GM21717 (cell line): ENCODE results near the gene C14orf132.
"Not testable (repeated sequence)": the region's sequence is repeated elsewhere in the genome, so short reads cannot be mapped to it uniquely, and the experiment has no call there.

ENCODE experiments used
- ATAC-seq: cut with Tn5 transposase; IDR thresholded peaks from one replicate; pipeline ENCODE4 v1.9.1; 2021; ENCODE audit warnings: mild to moderate bottlenecking, moderate library complexity; ENCODE audit not compliant: unreplicated experiment

C14orf132 gene

DNA sequence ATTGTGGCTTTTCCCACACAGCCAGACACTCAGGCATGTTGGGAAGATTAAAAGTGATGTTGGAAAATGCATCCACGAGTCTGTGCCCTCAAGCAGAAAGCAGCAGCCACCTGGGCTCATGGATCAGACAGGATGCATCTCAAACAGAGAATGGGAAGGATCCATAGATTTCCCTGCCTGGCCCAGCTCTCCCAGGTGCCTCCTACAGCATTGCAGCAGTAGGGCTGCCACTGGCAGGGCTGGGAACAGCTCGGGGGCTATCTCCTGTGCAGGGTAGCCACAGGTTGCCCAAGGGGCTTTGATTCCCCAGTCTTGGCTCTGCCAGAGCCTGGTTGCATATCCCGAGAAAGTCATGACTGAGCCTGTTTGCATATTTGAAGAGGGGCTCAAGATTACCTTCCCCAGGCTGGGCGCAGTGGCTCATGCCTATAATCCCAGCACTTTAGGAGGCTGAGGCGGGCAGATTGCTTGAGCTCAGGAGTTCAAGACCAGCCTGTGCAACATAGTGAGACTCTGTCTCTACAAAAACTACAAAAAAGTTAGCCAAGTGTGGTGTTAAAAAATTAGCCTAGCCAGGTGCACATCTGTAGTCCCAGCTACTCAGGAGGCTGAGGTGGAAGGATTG lies 19.5 kb downstream of the C14orf132 start:
- ATAC-seq = no peak

DNA sequence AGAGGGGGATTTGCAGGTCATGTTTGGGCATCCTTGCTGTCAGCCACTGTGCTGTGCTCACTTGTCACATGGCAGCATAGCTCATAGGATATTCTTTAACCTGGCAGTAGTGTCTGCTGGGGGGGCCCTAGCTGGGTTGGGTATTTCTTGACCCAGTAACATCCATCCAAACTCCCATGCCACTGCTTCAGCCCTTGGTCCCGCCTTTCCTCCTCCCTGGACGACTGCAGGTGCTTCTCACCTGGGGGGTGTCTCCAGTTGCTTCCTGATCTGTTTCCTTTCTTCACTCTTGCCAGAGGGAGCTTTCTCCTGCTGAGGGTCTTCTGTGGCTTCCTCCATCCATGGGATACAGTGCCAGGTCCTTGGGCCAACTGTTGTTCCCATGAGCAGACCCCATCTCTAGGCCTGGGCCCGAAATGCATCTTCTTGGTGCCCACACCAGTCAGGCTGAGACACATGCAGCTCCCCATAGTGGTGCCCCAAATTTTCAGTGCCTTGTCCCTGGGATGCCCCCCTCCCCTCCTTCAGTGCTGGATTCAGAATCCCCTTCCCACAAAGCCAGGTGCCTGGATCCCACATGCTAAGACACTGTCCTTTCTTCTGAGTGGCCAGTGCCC lies 20.5 kb downstream of the C14orf132 start:
- no peak for ATAC-seq

DNA sequence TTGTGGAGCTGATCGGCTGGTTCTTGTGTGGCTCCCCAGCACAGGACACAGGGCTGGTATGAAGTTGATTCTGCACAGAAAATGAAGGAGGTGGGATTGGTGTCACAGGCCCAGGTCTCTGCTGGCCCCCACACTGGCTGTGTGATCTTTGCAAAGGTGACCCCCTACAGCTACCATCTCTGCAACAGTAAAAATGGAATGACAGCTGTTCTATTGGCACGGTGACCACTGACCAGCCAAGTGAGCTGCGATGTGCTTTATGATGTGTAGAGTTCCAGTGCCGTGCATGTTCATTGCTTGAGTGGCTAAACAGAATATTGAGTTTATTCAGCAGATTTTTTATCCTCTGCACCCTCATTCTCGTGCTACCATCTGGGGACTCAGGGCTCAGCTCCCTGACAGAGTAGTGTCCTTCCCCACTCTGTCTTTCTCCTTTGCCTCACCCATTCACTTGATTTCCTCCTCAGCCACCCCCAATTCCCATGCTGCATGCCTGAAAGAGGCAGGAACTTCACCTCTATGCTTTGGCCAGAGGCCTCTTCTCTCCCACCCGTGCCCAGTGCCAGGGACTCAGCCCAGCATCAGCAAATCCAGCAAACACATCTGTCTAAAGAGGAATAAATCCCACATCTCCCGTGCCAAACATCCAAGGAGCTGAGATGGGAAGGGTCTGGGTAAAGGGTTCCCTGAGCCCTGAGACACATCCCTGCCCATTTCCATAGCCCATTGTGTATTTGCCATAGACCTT lies 21.2 kb downstream of the C14orf132 start:
- no peak for ATAC-seq

DNA sequence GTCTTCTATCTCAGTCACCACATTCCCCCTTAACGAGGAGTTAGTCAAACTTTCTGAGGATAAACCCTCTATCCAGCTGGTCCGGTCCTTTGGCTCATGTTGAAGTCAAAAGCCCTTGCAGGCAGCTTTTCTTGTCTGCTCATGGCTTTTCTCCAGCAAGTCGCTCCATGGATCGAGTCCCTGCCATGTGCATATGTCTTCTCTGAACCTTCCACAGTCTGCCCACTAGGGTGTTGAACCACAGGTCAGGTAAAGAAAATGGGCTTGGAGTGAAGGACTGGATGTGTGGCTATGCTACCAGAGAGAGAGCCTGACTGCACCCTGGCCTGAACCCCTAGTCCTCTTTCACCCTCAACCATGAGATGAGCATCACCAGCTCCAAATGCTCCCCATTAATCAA lies 22.8 kb downstream of the C14orf132 start:
- ATAC-seq = no peak

DNA sequence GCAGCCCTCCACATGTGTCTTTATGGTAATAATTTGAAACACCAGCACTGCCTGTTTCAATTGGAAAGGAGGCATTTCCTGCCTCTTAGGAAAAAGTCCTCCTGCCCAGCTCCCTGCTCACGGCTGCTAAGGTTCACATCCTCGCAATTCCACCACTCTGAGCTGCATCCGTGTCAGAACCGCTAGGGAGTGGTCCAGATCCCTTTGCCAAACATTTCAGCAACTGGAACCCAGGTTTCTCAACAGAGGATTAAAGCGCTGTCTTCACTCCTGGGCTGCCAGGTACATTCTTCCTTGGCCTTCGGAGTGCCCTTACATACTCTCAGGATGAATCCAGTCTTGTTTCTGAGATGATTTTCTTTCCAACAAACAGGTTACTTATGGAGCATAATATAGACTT lies 23.3 kb downstream of the C14orf132 start:
- no peak for ATAC-seq

DNA sequence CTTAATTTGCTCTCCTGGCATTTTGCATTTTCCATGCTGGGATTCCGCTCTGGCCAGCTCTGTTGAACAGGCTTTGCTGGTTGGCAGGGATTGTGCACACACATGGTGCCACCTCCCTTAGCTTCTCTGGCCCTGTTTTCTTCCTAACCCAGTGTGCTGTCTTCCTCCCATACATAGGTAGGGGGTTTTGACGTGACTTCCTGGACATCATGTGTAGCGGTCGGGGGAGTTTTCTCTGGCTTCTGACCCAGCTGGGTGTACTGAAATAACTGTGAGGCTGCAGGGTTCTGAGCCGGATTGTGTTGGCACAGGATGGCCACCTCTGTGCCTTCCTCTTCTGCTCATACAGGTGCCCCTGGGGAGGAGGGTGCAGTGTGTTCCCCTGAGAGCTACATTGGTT lies 25.7 kb downstream of the C14orf132 start:
- ATAC-seq = no peak

DNA sequence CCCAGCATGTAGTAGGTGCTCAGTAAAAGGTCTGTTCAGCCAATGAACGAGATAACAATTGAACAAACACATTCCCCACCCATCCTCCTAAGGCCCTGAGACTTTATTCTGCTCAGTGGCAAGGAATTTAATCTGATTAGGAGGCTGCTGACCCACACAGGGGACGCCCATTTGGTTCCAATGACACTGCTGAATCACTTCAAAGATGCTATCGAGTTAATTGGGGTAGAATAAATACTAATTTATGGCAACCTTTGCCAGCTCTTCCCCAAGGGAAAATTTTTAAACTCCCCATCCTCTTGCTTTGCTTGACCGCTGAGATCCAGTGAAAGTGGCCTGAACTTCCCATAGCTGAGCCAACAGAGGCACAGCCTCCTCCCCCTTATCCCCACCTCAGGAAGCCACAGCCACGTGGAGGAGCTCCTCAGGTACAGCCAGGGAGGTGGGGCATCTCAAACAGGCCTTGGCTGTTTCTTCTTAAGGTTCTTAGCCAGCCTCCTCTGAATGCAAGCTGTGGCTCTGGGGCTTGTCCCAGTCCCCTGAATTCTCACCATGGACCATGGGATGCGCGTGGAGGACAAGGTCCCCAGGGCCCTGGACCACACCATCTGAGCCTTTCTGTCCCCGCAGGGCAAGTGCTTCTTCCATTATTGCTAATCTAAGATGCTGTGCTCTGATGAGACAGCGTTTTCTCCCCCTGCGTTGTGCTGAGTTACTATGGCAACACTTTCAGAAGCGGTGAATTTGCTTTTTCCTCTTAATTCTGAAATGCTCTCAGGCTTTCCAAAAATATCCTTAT lies 26.7 kb downstream of the C14orf132 start:
- ATAC-seq = no peak

DNA sequence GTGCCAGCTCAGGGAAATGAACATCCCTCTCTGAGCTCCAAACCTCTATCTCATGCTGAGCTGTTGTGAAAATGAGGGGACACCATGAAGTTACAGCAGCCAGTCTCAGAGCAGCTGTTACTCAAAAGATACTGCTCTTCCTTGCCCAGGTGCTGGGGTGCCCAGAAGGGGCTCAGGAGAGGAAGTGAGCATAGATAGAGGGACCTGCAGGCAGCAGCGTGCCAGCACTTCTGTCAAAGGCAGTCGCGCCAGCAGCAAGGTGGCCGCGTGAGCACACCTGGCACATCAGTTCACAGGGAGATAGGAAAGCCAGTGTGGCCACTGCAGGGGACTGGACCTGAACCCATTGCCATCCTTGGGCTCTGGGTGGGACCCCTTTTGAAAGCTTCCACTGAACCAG lies 27.8 kb downstream of the C14orf132 start:
- no peak for ATAC-seq

DNA sequence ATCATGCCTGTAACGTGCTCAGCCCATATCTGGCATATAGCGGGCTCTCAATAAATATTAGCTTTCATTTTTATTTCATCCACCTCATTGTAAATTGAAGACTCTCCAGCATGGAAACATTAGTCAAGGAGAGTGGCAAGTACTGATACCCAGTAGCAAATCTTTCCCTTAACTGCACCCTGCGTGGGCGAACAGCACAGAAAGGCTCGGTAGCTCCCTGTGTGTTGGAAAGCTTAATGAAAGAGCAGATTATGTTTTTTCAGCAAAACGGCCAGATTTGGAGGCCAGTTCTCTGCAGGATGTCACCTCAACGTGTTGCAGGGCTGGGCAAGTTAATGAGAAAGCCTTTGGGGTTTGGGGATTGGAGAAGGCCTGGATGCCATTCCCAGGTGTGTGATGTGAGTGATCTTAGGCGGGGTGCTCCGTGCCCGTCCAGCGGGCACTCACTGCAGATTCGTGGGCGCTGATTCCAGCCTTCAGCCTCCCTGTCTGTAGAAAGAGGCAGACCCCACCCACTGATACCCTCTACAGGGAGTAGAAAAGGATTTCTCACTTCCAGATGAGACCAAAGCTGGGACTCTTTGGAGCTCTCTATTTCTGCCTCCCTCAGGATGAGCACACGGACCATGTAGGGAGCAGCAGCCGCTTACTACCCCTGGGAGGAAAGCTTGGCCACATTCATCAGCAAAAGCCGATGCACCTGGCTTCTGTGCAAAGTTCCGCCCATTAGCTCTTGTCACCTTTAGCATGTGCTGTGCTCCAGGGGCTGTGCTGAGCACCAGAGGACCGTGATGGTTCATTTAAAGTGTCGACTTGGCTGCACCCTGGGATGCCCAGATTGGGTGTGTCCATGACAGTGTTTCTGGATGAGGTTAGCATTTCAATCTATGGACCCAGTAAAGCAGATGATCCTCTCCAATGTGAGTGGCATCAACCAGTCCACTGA lies 29.1 kb downstream of the C14orf132 start:
- no peak for ATAC-seq

DNA sequence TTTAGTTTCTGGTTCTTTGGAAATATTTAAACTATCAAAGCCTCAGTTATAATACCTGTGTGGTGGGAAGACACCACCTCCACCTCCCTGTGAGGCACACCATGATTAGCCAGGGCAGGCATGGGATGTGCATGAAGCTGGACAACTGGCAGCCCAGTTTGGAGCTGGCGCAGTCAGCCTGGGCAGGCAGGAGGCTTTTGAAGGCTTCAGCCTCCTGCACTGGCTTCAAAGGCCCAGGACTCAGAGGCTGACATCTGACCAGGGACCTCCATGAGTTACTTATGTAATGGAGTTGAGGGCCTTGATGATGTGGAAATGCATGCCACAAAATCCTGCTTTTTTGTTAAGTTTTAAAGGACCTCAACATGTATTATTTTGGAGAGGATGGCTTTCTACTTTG lies 30.3 kb downstream of the C14orf132 start:
- ATAC-seq = no peak

DNA sequence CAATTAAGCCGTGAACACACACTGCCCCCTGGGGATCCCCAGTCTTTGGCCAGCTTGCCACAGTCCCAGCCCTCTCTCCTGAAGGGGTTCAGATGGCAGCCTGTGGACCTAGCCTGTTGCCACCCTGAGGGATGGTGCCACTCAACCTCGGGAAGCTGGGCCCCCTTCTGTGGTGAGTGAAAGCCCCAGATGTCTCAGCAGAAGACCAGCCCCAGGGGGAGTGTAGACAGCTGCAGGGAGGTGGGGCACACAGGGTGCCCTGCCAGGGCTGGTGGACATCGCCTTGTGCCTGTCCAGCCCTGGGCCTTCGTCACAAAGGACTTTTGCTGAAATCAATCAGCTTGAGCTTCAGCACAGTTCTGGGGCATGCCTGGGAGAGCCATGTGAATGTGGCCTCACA lies 32.4 kb downstream of the C14orf132 start:
- no peak for ATAC-seq

DNA sequence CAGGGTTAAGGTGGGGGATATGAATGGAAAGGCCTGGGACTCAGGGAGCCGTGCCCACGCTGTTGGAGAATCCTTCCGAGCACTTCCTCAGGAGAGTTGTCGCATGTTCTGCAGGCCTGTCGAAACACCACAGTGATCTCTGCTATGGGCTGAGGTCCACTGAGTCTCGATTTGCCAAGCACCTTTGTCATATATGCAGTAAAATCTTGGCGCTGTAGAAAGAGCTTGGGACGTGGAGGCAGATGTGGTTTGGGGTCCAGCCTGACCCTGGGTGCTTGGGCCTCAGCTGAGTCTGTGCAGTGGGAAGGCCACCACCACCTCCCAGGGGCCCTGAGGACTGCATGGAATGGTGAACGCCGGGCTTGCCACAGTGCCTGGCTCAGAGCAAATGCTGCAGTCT lies 32.9 kb downstream of the C14orf132 start:
- no peak for ATAC-seq

DNA sequence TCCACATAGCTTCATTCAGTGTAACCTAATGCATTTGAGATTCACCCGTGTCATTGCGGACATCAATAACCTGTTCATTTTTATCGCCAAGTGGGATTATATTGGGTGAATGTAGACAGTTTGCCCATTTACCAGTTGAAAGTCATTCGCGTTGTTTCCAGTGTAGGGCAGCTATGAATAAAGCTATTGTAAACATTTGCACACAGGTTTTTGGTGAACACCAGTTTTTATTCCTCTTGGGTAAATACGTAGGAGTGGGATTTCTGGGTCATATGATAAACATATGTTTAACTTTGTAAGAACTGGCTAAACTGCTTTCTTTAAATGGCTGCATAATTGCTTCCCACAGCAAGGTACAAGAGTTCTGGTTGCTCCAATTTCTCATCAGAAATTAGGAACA lies 33.6 kb downstream of the C14orf132 start:
- ATAC-seq = no peak

DNA sequence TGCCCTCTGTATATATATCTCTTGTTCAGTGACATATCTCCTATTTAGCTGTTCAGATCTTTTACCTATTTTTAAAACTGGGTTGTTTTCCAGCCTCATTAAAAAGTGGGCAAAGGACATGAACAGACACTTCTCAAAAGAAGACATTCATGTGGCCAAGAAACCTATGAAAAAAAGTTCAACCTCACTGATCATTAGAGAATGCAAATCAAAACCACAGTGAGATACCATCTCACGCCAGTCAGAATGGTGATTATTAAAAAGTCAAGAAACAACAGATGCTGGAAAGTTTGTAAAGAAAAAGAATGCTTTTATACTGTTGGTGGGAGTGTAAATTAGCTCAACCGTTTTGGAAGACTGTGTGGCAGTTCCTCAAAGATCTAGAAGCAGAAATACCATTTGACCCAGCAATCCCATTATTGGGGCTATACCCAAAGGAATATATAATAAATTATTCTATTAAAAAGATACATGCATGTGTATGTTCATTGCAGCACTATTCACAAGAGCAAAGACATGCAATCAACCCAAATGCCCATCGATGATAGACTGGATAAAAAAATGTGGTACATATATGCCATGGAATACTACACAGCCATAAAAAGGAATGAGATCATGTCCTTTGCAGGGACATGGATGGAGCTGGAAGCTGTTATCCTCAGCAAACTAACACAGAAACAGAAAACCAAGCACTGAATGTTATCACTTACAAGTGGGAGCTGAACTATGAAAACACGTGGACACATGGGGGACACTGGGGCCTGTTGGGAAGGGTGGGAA lies 34.3 kb downstream of the C14orf132 start:
- ATAC-seq = not testable (repeated sequence)

DNA sequence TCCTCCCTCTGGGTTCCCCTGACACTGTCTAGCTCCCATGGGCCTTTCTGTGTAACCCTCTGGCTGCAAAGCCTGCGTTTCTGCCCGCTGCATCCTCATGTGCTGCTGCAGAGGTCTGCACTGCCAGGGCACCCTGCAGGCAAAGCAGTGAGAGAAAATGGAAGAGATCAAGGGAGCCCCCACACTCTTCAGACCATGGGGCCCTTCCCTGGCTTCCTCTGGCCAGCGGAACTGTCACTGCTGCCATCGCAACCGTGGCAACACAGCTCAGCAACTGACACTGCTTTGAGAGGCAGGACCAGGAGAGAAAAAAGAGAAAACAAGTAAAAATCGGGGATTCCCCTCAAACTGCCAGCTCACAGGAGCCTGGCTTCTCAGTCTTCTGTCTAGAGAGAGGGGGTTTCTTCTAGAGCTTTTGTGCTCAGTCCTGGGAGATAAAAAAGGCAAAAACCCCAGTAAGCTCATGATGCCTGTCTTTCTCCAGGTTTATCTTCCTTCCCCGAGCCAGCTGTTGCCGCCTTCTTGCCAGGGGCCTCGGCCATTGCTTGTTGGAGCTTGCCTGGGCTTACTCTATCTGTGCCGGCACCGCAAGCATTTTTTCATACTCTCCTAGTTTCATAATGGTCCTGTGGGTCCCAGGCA lies 38.9 kb downstream of the C14orf132 start:
- ATAC-seq = no peak

DNA sequence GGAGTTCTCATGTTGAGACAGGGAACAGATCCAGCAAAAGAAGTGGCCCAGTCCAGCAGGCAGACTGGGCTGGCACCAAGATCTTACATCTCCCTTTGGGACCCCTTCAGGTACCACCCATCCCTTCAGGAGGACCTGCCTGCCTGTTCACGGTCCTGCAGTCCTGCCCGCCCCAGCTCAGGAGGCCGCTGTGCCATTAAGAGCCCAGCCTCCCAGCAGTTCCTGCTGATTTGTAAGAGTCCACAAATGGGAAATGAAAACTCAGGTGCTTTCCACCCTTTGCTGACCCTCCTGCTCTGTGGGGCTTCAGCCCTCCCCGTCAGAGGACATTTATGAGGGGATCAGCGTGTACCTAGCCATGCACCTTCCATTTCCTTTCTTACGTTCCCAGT lies 39.5 kb downstream of the C14orf132 start:
- ATAC-seq = no peak

DNA sequence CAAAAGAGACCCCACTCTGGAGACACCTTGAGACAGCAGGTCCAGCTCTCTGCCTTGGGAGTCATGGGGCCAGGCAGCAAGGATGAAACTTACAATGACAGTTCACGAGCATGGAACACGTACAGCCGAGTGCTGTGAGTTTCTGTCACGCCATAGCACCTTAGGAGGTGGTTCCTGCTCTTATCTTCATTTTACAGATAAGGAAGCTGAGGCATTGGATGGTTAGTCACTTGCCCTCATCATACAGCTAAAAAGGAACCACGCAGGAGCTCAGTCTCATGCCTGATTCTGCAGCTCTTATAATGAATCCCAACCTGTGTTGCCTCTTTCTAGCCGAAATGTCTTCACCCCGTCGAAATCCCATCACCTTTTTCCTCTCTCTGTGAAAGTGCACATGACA lies 39.9 kb downstream of the C14orf132 start:
- no peak for ATAC-seq

DNA sequence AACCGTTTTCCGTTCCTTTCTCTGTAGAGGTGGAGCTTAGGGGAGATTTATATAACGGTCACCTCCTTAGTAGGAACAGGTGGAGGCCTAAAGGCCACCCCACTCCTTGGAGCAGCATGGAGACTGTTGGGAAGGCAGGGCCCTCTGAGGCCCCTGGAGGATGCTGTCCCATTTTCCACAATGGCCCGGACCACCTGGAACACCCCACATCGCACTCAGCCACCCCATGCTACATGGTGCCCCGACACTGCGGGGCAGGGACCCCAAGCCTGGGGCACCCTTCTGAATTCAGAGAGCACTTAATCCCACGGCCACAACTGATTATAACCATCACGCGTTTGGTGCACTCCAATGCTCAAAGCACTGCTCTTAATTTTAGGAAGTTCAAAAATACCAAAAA lies 41.4 kb downstream of the C14orf132 start:
- ATAC-seq = no peak

DNA sequence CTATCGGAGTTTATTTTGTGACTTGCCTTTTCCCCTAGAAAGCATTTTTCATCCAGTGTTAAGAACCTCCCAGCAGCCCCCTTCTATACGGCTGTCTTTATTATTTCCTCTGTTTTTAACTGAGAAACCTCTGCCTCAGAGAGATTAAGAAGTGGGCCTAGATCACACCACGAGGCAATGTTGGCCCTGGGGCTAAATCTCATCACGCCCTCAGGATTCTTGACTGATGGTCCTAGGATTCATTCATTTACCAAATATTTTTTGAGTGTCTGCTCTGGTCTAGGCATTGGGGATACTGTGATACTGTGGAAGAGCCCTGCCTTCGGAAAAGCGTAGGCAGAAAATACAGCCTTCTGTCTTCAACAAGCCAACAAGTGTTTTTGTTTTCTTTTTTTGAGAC lies 42.1 kb downstream of the C14orf132 start:
- ATAC-seq = no peak
